Neural cell (in vitro differentiated cells): ENCODE data around the gene GRID1. TPM values are rescaled to one million over a fixed set of nuclear protein-coding genes. Genes with fewer than 3 reads are reported as not detected.

Source experiments
- H2AFZ ChIP-seq: fragments of 200-600, 300-800 bp; sonication (generic), shearing (Covaris generic); 2 replicates; pipeline ENCODE4 v1.6.0; 2014; ENCODE audit warnings: low read depth, mild to moderate bottlenecking, antibody characterized with exemption, low read length, moderate library complexity
- H3F3A ChIP-seq: fragments of 200-600 bp; shearing (Covaris generic); 2 replicates; pipeline ENCODE4 v1.6.1; 2016; ENCODE audit warnings: mild to moderate bottlenecking, moderate library complexity, mixed read lengths, antibody characterized with exemption, low read length; ENCODE audit not compliant: insufficient read depth, poor library complexity, severe bottlenecking
- H3K27ac ChIP-seq: fragments of 200-600, 300-800 bp; sonication (generic), shearing (Covaris generic); 2 replicates; pipeline ENCODE4 v1.5.1; 2014; ENCODE audit warnings: mild to moderate bottlenecking, low read length, moderate library complexity
- H3K27me3 ChIP-seq: fragments of 300-800, 200-600 bp; sonication (generic), shearing (Covaris generic); 2 replicates; pipeline ENCODE4 v1.6.0; 2014; ENCODE audit warnings: mild to moderate bottlenecking, low read depth, low read length, moderate library complexity; ENCODE audit not compliant: insufficient read depth
- H3K36me3 ChIP-seq: fragments of 300-800, 200-600 bp; sonication (generic), shearing (Covaris generic); 2 replicates; pipeline ENCODE4 v1.5.1; 2014; ENCODE audit warnings: mild to moderate bottlenecking, antibody characterized with exemption, low read length, moderate library complexity; ENCODE audit not compliant: insufficient read depth
- H3K4me2 ChIP-seq: fragments of 300-800, 200-600 bp; sonication (generic), shearing (Covaris generic); 2 replicates; pipeline ENCODE4 v1.6.0; 2014; ENCODE audit warnings: mild to moderate bottlenecking, low read length
- H3K4me3 ChIP-seq: fragments of 300-800, 200-600 bp; sonication (generic), shearing (Covaris generic); 2 replicates; pipeline ENCODE4 v1.5.1; 2014; ENCODE audit warnings: mild to moderate bottlenecking, low read length, moderate library complexity
- H3K79me2 ChIP-seq: fragments of 200-600 bp; shearing (Covaris generic); replicated peaks from 2 replicates; pipeline ENCODE4 v1.6.0; 2014; ENCODE audit warnings: mild to moderate bottlenecking, low read length, moderate library complexity; ENCODE audit not compliant: insufficient read depth
- H3K9ac ChIP-seq: fragments of 300-800, 200-600 bp; sonication (generic), shearing (Covaris generic); 2 replicates; pipeline ENCODE4 v1.6.1; 2016; ENCODE audit warnings: mild to moderate bottlenecking, low read length, mixed read lengths
- H3K9me2 ChIP-seq: fragments of 200-600 bp; shearing (Covaris generic); 2 replicates; pipeline ENCODE4 v1.6.1; 2016; ENCODE audit warnings: mild to moderate bottlenecking, low read length, mixed read lengths; ENCODE audit not compliant: insufficient read depth
- H3K9me3 ChIP-seq: fragments of 200-600, 300-800 bp; sonication (generic), shearing (Covaris generic); 2 replicates; pipeline ENCODE4 v1.6.1; 2016; ENCODE audit warnings: mild to moderate bottlenecking, mixed run types, low read length, moderate library complexity, mixed read lengths
- H4K20me1 ChIP-seq: fragments of 200-600 bp; shearing (Covaris generic); 2 replicates; pipeline ENCODE4 v1.6.1; 2016; ENCODE audit warnings: mild to moderate bottlenecking, mixed run types; ENCODE audit not compliant: insufficient read depth
- CTCF ChIP-seq: fragments of 450-650 bp; IDR thresholded peaks from 2 replicates; pipeline ENCODE4 v1.5.1; 2014; ENCODE audit warnings: antibody characterized with exemption, mild to moderate bottlenecking, moderate library complexity; ENCODE audit not compliant: poor library complexity, severe bottlenecking
- EP300 ChIP-seq: fragments of 450-650 bp; conservative IDR thresholded peaks from 2 replicates; pipeline ENCODE4 v1.6.1; 2014; ENCODE audit warnings: antibody characterized with exemption, mild to moderate bottlenecking, moderate library complexity; ENCODE audit not compliant: poor library complexity, severe bottlenecking
- EZH2 ChIP-seq: fragments of 200-600, 300-800 bp; shearing (Covaris generic), sonication (generic); IDR thresholded peaks from 2 replicates; pipeline ENCODE4 v1.6.1; 2014; ENCODE audit warnings: antibody characterized with exemption, low read length, borderline replicate concordance, mild to moderate bottlenecking; ENCODE audit not compliant: insufficient read depth, poor library complexity, severe bottlenecking
- MXI1 ChIP-seq: fragments of 450-650 bp; conservative IDR thresholded peaks from 2 replicates; pipeline ENCODE4 v1.6.1; 2014; ENCODE audit warnings: antibody characterized with exemption, mild to moderate bottlenecking; ENCODE audit not compliant: poor library complexity, severe bottlenecking
- POLR2AphosphoS5 ChIP-seq: IDR thresholded peaks from 2 replicates; pipeline ENCODE4 v1.6.1; 2012
- RAD21 ChIP-seq: fragments of 450-650 bp; conservative IDR thresholded peaks from 2 replicates; pipeline ENCODE4 v1.6.1; 2014; ENCODE audit warnings: antibody characterized with exemption, mild to moderate bottlenecking, moderate library complexity
- REST ChIP-seq: IDR thresholded peaks from 2 replicates; pipeline ENCODE4 v1.6.1; 2012; ENCODE audit warnings: borderline replicate concordance
- SMC3 ChIP-seq: fragments of 450-650 bp; conservative IDR thresholded peaks from 2 replicates; pipeline ENCODE4 v1.6.1; 2014; ENCODE audit warnings: antibody characterized with exemption, mild to moderate bottlenecking, moderate library complexity; ENCODE audit not compliant: poor library complexity
- TAF1 ChIP-seq: IDR thresholded peaks from 2 replicates; pipeline ENCODE4 v1.6.1; 2012; ENCODE audit warnings: low read depth
- polyA plus RNA-seq: library from polyadenylated mRNA; depleted of rRNA; stranded (reverse); fragments of >200 nt; gene quantifications from 2 replicates; pipeline ENCODE4 v1.2.3, GENCODE V29; 2014

The GRID1 gene
- polyA plus RNA-seq, 1 donor from 2014 or later: 7.3 TPM

- TF ChIP-seq REST (no peak), TAF1 (no peak), EP300 (no peak), MXI1 (no peak), EZH2 (no peak), POLR2AphosphoS5 (no peak), SMC3 (no peak), RAD21 (no peak), CTCF (no peak)
- no peaks in the 10 kb centered on the region for H3K79me2 ChIP-seq
- H3K4me3 ChIP-seq: no peak overlapping the region
- H3K9me3 ChIP-seq: no peaks in the 10 kb centered on the region
- no peak overlapping the region for H3K9ac ChIP-seq
- H2AFZ ChIP-seq: no peak overlapping the region
- no peaks in the 10 kb centered on the region for H3K27me3 ChIP-seq
- H3K27ac ChIP-seq: no peak overlapping the region
- H3F3A ChIP-seq: no peaks in the 10 kb centered on the region
- no peak overlapping the region for H3K4me2 ChIP-seq
- H4K20me1 ChIP-seq: no peaks in the 10 kb centered on the region
- no peaks in the 10 kb centered on the region for H3K9me2 ChIP-seq
- H3K36me3 ChIP-seq: no peaks in the 10 kb centered on the region
These were observed 282.9 kb downstream of the GRID1 start for GRCh38 chr10:86083664-86084175.

- Histone ChIP-seq H3K27ac (no peak overlapping the region), H3K4me3 (no peak overlapping the region), H3K27me3 (no peaks in the 10 kb centered on the region), H3K79me2 (no peaks in the 10 kb centered on the region), H3K36me3 (no peaks in the 10 kb centered on the region), H3K9me2 (no peaks in the 10 kb centered on the region), H4K20me1 (no peaks in the 10 kb centered on the region), H3K9me3 (no peaks in the 10 kb centered on the region), H3F3A (no peaks in the 10 kb centered on the region), H2AFZ (no peak overlapping the region), H3K9ac (no peak overlapping the region), H3K4me2 (no peak overlapping the region)
- TF ChIP-seq CTCF (no peak), SMC3 (no peak), TAF1 (no peak), EP300 (no peak), RAD21 (no peak), MXI1 (no peak), EZH2 (no peak), REST (no peak), POLR2AphosphoS5 (no peak)
These were observed 283.4 kb downstream of the GRID1 start for GRCh38 chr10:86083206-86083605.
